Mesenchymal stem cell (in vitro differentiated cells and primary cell): ENCODE data around the gene MRPL28.
A peak's percentile ranks its signal among the peaks of the same experiment; 100 is the strongest.

ENCODE experiments used
- DNase-seq: peaks from one replicate; pipeline ENCODE4 v3.0.0-alpha.2; 2013
- H2AFZ ChIP-seq: one replicate; pipeline ENCODE4 v1.6.1; 2013; ENCODE audit warnings: low read depth, mild to moderate bottlenecking, control low read depth, inconsistent platforms, low read length, moderate library complexity
- H2AK5ac ChIP-seq: 2 replicates; pipeline ENCODE4 v1.6.1; 2013; ENCODE audit warnings: low read length, moderate library complexity, mild to moderate bottlenecking, inconsistent platforms; ENCODE audit not compliant: severe bottlenecking
- H2BK120ac ChIP-seq: one replicate; pipeline ENCODE4 v1.6.1; 2013; ENCODE audit warnings: low read depth, mild to moderate bottlenecking, inconsistent platforms, low read length, moderate library complexity
- H2BK12ac ChIP-seq, 2 experiments: one replicate each; pipeline ENCODE4 v1.6.1; 2013; ENCODE audit warnings: inconsistent platforms in 2 of 2, low read length in 2 of 2, mild to moderate bottlenecking in 2 of 2, moderate library complexity in 2 of 2, control low read depth in 1 of 2
- H2BK15ac ChIP-seq: one replicate; pipeline ENCODE4 v1.6.1; 2013; ENCODE audit warnings: mild to moderate bottlenecking, low read depth, inconsistent platforms; ENCODE audit not compliant: poor library complexity, severe bottlenecking
- H2BK5ac ChIP-seq: 2 replicates; pipeline ENCODE4 v1.6.1; 2013; ENCODE audit warnings: low read depth, mild to moderate bottlenecking, low read length, control low read depth, inconsistent platforms; ENCODE audit not compliant: poor library complexity, severe bottlenecking
- H3K14ac ChIP-seq, 2 experiments: one replicate each; pipeline ENCODE4 v1.6.1; 2013; ENCODE audit warnings: inconsistent platforms in 2 of 2, low read length in 2 of 2, control low read depth in 1 of 2, mild to moderate bottlenecking in 1 of 2, moderate library complexity in 1 of 2
- H3K18ac ChIP-seq, 2 experiments: one replicate each; pipeline ENCODE4 v1.6.1; 2013; ENCODE audit warnings: inconsistent platforms in 2 of 2, low read length in 2 of 2, control low read depth in 1 of 2, low read depth in 1 of 2, mild to moderate bottlenecking in 1 of 2
- H3K23ac ChIP-seq, 2 experiments: one replicate each; pipeline ENCODE4 v1.6.1; 2013; ENCODE audit warnings: inconsistent platforms in 2 of 2, low read length in 2 of 2, mild to moderate bottlenecking in 2 of 2, moderate library complexity in 2 of 2, control low read depth in 1 of 2
- H3K27ac ChIP-seq: 2 replicates; pipeline ENCODE4 v1.5.1; 2013; ENCODE audit warnings: mild to moderate bottlenecking, moderate library complexity, low read length, control low read depth, inconsistent platforms; ENCODE audit not compliant: poor library complexity, severe bottlenecking
- H3K27me3 ChIP-seq, 2 experiments: 2 replicates each; pipeline versions ENCODE4 v1.6.1 to v1.7.0; 2013; ENCODE audit warnings: low read length in 2 of 2, mild to moderate bottlenecking in 2 of 2, moderate library complexity in 2 of 2, control low read depth in 1 of 2, inconsistent platforms in 1 of 2; ENCODE audit not compliant: control insufficient read depth in 1 of 2, insufficient read depth in 1 of 2
- H3K36me3 ChIP-seq, 2 experiments: 2 replicates each; pipeline versions ENCODE4 v1.6.1 to v1.7.0; 2013; ENCODE audit warnings: low read length in 2 of 2, control low read depth in 1 of 2, inconsistent platforms in 1 of 2, low read depth in 1 of 2, mild to moderate bottlenecking in 1 of 2; ENCODE audit not compliant: insufficient read depth in 2 of 2, control insufficient read depth in 1 of 2
- H3K4ac ChIP-seq, 2 experiments: one replicate each; pipeline ENCODE4 v1.6.1; 2013; ENCODE audit warnings: inconsistent platforms in 2 of 2, low read length in 2 of 2, mild to moderate bottlenecking in 2 of 2, moderate library complexity in 2 of 2, control low read depth in 1 of 2, low read depth in 1 of 2
- H3K4me1 ChIP-seq: 2 replicates; pipeline ENCODE4 v1.6.1; 2013; ENCODE audit warnings: low read depth, low read length, control low read depth; ENCODE audit not compliant: control insufficient read depth, insufficient read depth
- H3K4me2 ChIP-seq: 2 replicates; pipeline ENCODE4 v1.6.1; 2013; ENCODE audit warnings: low read length, mild to moderate bottlenecking, inconsistent platforms; ENCODE audit not compliant: poor library complexity, severe bottlenecking
- H3K4me3 ChIP-seq, 2 experiments: 2 replicates each; pipeline versions ENCODE4 v1.5.1 to v1.7.0; 2013; ENCODE audit warnings: low read length in 2 of 2, mild to moderate bottlenecking in 2 of 2, control low read depth in 1 of 2, low read depth in 1 of 2; ENCODE audit not compliant: insufficient read depth in 1 of 2
- H3K79me1 ChIP-seq: replicated peaks from 2 replicates; pipeline ENCODE4 v1.6.1; 2013; ENCODE audit warnings: mild to moderate bottlenecking, control low read depth, low read length, inconsistent platforms; ENCODE audit not compliant: poor library complexity, severe bottlenecking
- H3K9ac ChIP-seq: 2 replicates; pipeline ENCODE4 v1.7.0; 2013; ENCODE audit warnings: mild to moderate bottlenecking, low read length, moderate library complexity
- H3K9me3 ChIP-seq: 2 replicates; pipeline ENCODE4 v1.7.0; 2013; ENCODE audit warnings: mild to moderate bottlenecking, low read length; ENCODE audit not compliant: control insufficient read depth
- H4K8ac ChIP-seq: one replicate; pipeline ENCODE4 v1.6.1; 2013; ENCODE audit warnings: inconsistent platforms, mild to moderate bottlenecking, low read length, moderate library complexity
- H4K91ac ChIP-seq: one replicate; pipeline ENCODE4 v1.6.1; 2013; ENCODE audit warnings: mild to moderate bottlenecking, low read length, inconsistent platforms
- WGBS: methylation state at CpG from one replicate; pipeline ENCODE4 v1.1.7; 2013; ENCODE audit warnings: mixed read lengths; 5-methylcytosine and 5-hydroxymethylcytosine counted together

The MRPL28 gene

GRCh38 chr16:321532-321931 is 48.8 kb downstream of the MRPL28 start:
- no peak overlapping the region for H3K14ac ChIP-seq
- H2BK120ac ChIP-seq = no peak overlapping the region
- peaks cover 46% of the 10 kb centered on the region for H3K79me1 ChIP-seq
- no peak overlapping the region for H3K4me2 ChIP-seq
- no peak overlapping the region for H3K23ac ChIP-seq
- no peak overlapping the region for H3K18ac ChIP-seq
- H4K91ac ChIP-seq = no peak overlapping the region
- no peak overlapping the region for H2AFZ ChIP-seq
- no peaks in the 10 kb centered on the region for H3K27me3 ChIP-seq
- no peak overlapping the region for H2BK12ac ChIP-seq
- DNase-seq = no peak
- WGBS = 84% methylated on average over 9 of the region's 9 CpGs
- H3K9me3 ChIP-seq = no peaks in the 10 kb centered on the region
- H3K36me3 ChIP-seq = peaks cover 15 to 47% of the 10 kb centered on the region in 2 experiments
- H3K4me3 ChIP-seq = no peak overlapping the region
- H3K4me1 ChIP-seq = peaks cover 26% of the 10 kb centered on the region
- no peak overlapping the region for H4K8ac ChIP-seq
- H3K27ac ChIP-seq = no peak overlapping the region
- no peak overlapping the region for H2BK5ac ChIP-seq
- H3K4ac ChIP-seq = no peak overlapping the region
- H2AK5ac ChIP-seq = no peak overlapping the region
- H3K9ac ChIP-seq = no peak overlapping the region
- H2BK15ac ChIP-seq = no peak overlapping the region

DNA sequence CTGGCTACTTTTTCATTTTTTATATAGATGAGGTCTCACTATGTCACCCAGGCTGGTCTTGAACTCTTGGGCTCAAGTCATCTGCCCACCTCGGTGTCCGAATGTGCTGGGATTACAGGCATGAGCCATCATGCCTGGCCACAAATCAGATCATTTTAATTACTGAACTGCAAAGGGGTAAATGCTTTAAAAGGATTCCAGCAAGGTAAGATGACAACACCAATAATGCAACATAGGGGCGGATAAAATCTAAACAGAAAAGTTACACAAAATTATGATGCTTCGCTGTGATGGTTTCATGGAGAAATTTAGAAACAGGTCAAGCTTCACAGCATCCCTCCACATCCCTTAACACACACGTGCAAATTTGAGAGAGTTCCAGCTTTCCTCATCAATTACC is 50.1 kb downstream of the MRPL28 start:
- no peaks in the 10 kb centered on the region for H3K27me3 ChIP-seq
- H3K4me3 ChIP-seq = no peak overlapping the region
- no peak overlapping the region for H2AFZ ChIP-seq
- no peak overlapping the region for H4K91ac ChIP-seq
- H3K23ac ChIP-seq = no peak overlapping the region
- H2BK12ac ChIP-seq = no peak overlapping the region
- H4K8ac ChIP-seq = no peak overlapping the region
- H3K14ac ChIP-seq = no peak overlapping the region
- H3K4me2 ChIP-seq = no peak overlapping the region
- H3K18ac ChIP-seq = no peak overlapping the region
- no peak for DNase-seq
- no peak overlapping the region for H3K4ac ChIP-seq
- peaks cover 15 to 41% of the 10 kb centered on the region in 2 experiments for H3K36me3 ChIP-seq
- peaks cover 46% of the 10 kb centered on the region for H3K79me1 ChIP-seq
- H3K27ac ChIP-seq = no peak overlapping the region
- H2AK5ac ChIP-seq = no peak overlapping the region
- H2BK120ac ChIP-seq = no peak overlapping the region
- no peak overlapping the region for H2BK5ac ChIP-seq
- no peak overlapping the region for H3K9ac ChIP-seq
- H2BK15ac ChIP-seq = no peak overlapping the region
- 99% methylated on average over 5 of the region's 5 CpGs for WGBS
- H3K9me3 ChIP-seq = no peaks in the 10 kb centered on the region
- peaks cover 21% of the 10 kb centered on the region for H3K4me1 ChIP-seq

- Histone ChIP-seq H2BK120ac (no peak overlapping the region), H4K91ac (no peak overlapping the region), H2AFZ (no peak overlapping the region), H3K18ac (no peak overlapping the region), H3K4me3 (peak overlapping the region in 1 of 2 experiments; percentile 18), H2BK15ac (no peak overlapping the region), H3K27ac (no peak overlapping the region), H4K8ac (no peak overlapping the region), H3K36me3 (peaks cover 24 to 47% of the 10 kb centered on the region in 2 experiments), H2AK5ac (no peak overlapping the region), H3K4ac (no peak overlapping the region), H3K27me3 (no peaks in the 10 kb centered on the region), H3K4me1 (peaks cover 8% of the 10 kb centered on the region), H2BK5ac (no peak overlapping the region), H3K9me3 (no peaks in the 10 kb centered on the region), H3K14ac (no peak overlapping the region), H3K79me1 (peaks cover 42% of the 10 kb centered on the region), H2BK12ac (no peak overlapping the region), H3K23ac (no peak overlapping the region), H3K9ac (no peak overlapping the region), H3K4me2 (no peak overlapping the region)
- DNase-seq = no peak
- 86% methylated on average over 22 of the region's 22 CpGs for WGBS
These were observed 51.7 kb downstream of the MRPL28 start for GRCh38 chr16:318628-319027.

DNA sequence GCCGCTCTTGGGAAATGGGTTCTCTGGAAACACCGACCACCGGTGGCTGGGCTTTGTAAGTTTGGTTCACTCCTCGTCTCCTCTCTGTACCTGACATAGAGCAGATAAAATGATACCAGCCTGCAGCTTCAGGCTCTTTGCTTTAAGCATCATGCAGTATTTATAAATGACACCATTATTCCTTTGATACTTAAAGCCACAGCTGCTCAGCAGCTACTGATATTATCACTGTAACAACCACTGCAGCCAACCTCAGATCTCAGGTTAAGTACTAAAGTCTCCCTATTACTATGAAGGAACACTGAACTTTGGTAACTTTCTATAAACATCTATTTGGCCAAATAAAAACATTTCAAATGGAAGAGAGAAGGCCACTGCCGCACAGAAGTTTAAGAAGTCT is 52.8 kb downstream of the MRPL28 start:
- Histone ChIP-seq H3K27me3 (no peaks in the 10 kb centered on the region), H4K8ac (no peak overlapping the region), H3K23ac (no peak overlapping the region), H3K36me3 (peaks cover 34 to 55% of the 10 kb centered on the region in 2 experiments), H3K14ac (no peak overlapping the region), H2BK12ac (no peak overlapping the region), H2BK120ac (no peak overlapping the region), H2BK5ac (no peak overlapping the region), H4K91ac (no peak overlapping the region), H2BK15ac (no peak overlapping the region), H3K9me3 (no peaks in the 10 kb centered on the region), H3K4me3 (no peak overlapping the region), H3K18ac (no peak overlapping the region), H3K79me1 (peaks cover 41% of the 10 kb centered on the region), H3K27ac (no peak overlapping the region), H3K4me2 (no peak overlapping the region), H3K9ac (no peak overlapping the region), H2AFZ (no peak overlapping the region), H3K4me1 (peaks cover 8% of the 10 kb centered on the region), H3K4ac (no peak overlapping the region), H2AK5ac (no peak overlapping the region)
- WGBS = 94% methylated on average over 5 of the region's 5 CpGs
- DNase-seq = no peak
